HCT116 (cell line): Measurements from ENCODE around the gene SEMA7A. TPM values are rescaled to one million over a fixed set of nuclear protein-coding genes. Genes with fewer than 3 reads are reported as not detected.

Source experiments
- ATAC-seq: fragments of 200-7000 bp; cut with Tn5 transposase; 2 replicates; pipeline ENCODE4 v1.9.1; 2020; ENCODE audit warnings: mild to moderate bottlenecking, moderate library complexity
- BruUV-seq: library from RNA; stranded (reverse); fragments of 400-500 nt; replicated peaks from 2 replicates; lab custom pipeline; 2021; lab: Mats Ljungman, UMichigan
- CTCF ChIA-PET: fragments of 300-600 bp; sonication (Branson Sonifier 250); formaldehyde crosslinking; loops from one replicate; lab custom pipeline; 2021; ENCODE audit warnings: antibody characterized with exemption; lab: Charles Lee
- POLR2A ChIA-PET: fragments of 300-600, 350-600 bp; sonication (Branson Sonifier 250); formaldehyde crosslinking; loops from one replicate; lab custom pipeline; 2021; ENCODE audit warnings: antibody characterized with exemption; lab: Charles Lee
- RAD21 ChIA-PET, 2 experiments: fragments of 300-600 bp; sonication (Branson Sonifier 250); formaldehyde crosslinking; loops; one replicate each; lab custom pipeline; 2023; ENCODE audit warnings: low total read pairs in 2 of 2; ENCODE audit not compliant: uncharacterized antibody in 2 of 2, unreplicated experiment in 2 of 2, low non-redundant PET in 1 of 2; lab: Charles Lee
- DNase-seq: peaks from one replicate; pipeline ENCODE4 v3.0.0-alpha.2; 2010; ENCODE audit warnings: low read depth, low spot score
- H2AFZ ChIP-seq: fragments of 200-600 bp; shearing (Covaris generic), sonication (generic); 2 replicates; pipeline ENCODE4 v1.6.1; 2017; ENCODE audit warnings: low read depth, mixed run types, mixed read lengths, antibody characterized with exemption, low read length; ENCODE audit not compliant: poor library complexity, severe bottlenecking
- H3K27ac ChIP-seq: 2 replicates; pipeline ENCODE4 v1.5.1; 2012; ENCODE audit warnings: low read depth, low read length
- H3K27me3 ChIP-seq: fragments of 200-600 bp; sonication (generic); 2 replicates; pipeline ENCODE4 v1.6.1; 2016; ENCODE audit warnings: mixed run types, low read length, mixed read lengths; ENCODE audit not compliant: insufficient read depth
- H3K36me3 ChIP-seq, 2 experiments: fragments of 200-500 bp in 1 of 2; fragments of 200-600 bp in 1 of 2; sonication (Bioruptor generic) in 1 of 2; sonication (generic) in 1 of 2; 2 replicates each; pipeline versions ENCODE4 v1.5.1 to v1.6.1; 2014 to 2016; ENCODE audit warnings: low read length in 2 of 2, inconsistent platforms in 1 of 2, mixed read lengths in 1 of 2, mixed run types in 1 of 2; ENCODE audit not compliant: insufficient read depth in 2 of 2, control insufficient read depth in 1 of 2
- H3K4me1 ChIP-seq, 2 experiments: fragments of 200-600 bp in 1 of 2; sonication (generic) in 1 of 2; 2 replicates each; pipeline versions ENCODE4 v1.5.1 to v1.6.1; 2012 to 2017; ENCODE audit warnings: low read length in 2 of 2, inconsistent platforms in 1 of 2, mild to moderate bottlenecking in 1 of 2, mixed read lengths in 1 of 2, mixed run types in 1 of 2, moderate library complexity in 1 of 2; ENCODE audit not compliant: insufficient read depth in 2 of 2, control insufficient read depth in 1 of 2
- H3K4me2 ChIP-seq: fragments of 200-600 bp; sonication (generic); 2 replicates; pipeline ENCODE4 v1.6.1; 2017; ENCODE audit warnings: mixed run types, low read length, mixed read lengths
- H3K4me3 ChIP-seq, 2 experiments: fragments of 200-600 bp in 1 of 2; sonication (generic) in 1 of 2; replicated peaks in 1 of 2; 2 replicates each; pipeline ENCODE4 v1.5.1; 2011 to 2016; ENCODE audit warnings: low read length in 2 of 2, control low read depth in 1 of 2, low read depth in 1 of 2, mild to moderate bottlenecking in 1 of 2, mixed read lengths in 1 of 2, mixed run types in 1 of 2
- H3K79me2 ChIP-seq: fragments of 200-600 bp; sonication (generic); 2 replicates; pipeline ENCODE4 v1.6.1; 2017; ENCODE audit warnings: mild to moderate bottlenecking, mixed run types, low read length, moderate library complexity, mixed read lengths; ENCODE audit not compliant: insufficient read depth
- H3K9ac ChIP-seq: fragments of 200-600 bp; sonication (generic); 2 replicates; pipeline ENCODE4 v1.6.1; 2016; ENCODE audit warnings: low read length, mixed read lengths
- H3K9me2 ChIP-seq: fragments of 200-600 bp; sonication (generic), shearing (Covaris generic); 2 replicates; pipeline ENCODE4 v1.6.1; 2017; ENCODE audit warnings: mixed run types, mild to moderate bottlenecking, moderate library complexity; ENCODE audit not compliant: insufficient read depth
- H3K9me3 ChIP-seq, 2 experiments: fragments of 200-500 bp in 1 of 2; fragments of 200-600 bp in 1 of 2; sonication (Bioruptor generic) in 1 of 2; sonication (generic) in 1 of 2; 2 replicates each; pipeline ENCODE4 v1.6.1; 2014 to 2017; ENCODE audit warnings: low read length in 2 of 2, mixed read lengths in 2 of 2, inconsistent platforms in 1 of 2, low read depth in 1 of 2, mild to moderate bottlenecking in 1 of 2, mixed run types in 1 of 2, moderate library complexity in 1 of 2; ENCODE audit not compliant: control insufficient read depth in 1 of 2, insufficient read depth in 1 of 2
- H4K20me1 ChIP-seq: fragments of 200-600 bp; sonication (generic), shearing (Covaris generic); 2 replicates; pipeline ENCODE4 v1.6.1; 2017; ENCODE audit warnings: mixed run types, mild to moderate bottlenecking, moderate library complexity; ENCODE audit not compliant: insufficient read depth
- CEBPB ChIP-seq: IDR thresholded peaks from 2 replicates; pipeline ENCODE4 v1.6.1; 2012; ENCODE audit warnings: low read depth
- EGR1 ChIP-seq: IDR thresholded peaks from 2 replicates; pipeline ENCODE4 v1.6.1; 2012; ENCODE audit warnings: low read depth
- EZH2 ChIP-seq: fragments of 200-600 bp; sonication (generic); IDR thresholded peaks from 2 replicates; pipeline ENCODE4 v1.6.1; 2017; ENCODE audit warnings: antibody characterized with exemption, mixed run types
- FOSL1 ChIP-seq: IDR thresholded peaks from 2 replicates; pipeline ENCODE4 v1.6.1; 2012; ENCODE audit warnings: low read depth
- JUND ChIP-seq: IDR thresholded peaks from 2 replicates; pipeline ENCODE4 v1.6.1; 2012
- TCF7L2 ChIP-seq: IDR thresholded peaks from 2 replicates; pipeline ENCODE4 v1.7.0; 2011; ENCODE audit warnings: borderline replicate concordance, inconsistent platforms; ENCODE audit not compliant: insufficient read depth, insufficient read length; ENCODE audit errors: extremely low read depth
- ZBTB33 ChIP-seq: IDR thresholded peaks from 2 replicates; pipeline ENCODE4 v1.6.1; 2011; ENCODE audit warnings: mild to moderate bottlenecking, low read length, moderate library complexity; ENCODE audit not compliant: insufficient replicate concordance; ENCODE audit errors: extremely low read depth
- ZFX ChIP-seq: fragments of 450-650 bp; IDR thresholded peaks from 2 replicates; pipeline ENCODE4 v1.6.1; 2017
- intact Hi-C: fragments of 100-400 bp; cut with micrococcal nuclease; formaldehyde crosslinking; loops from 2 replicates; pipeline ENCODE4 v1.10.0; 2022
- total RNA-seq: library from RNA; stranded (reverse); gene quantifications from one replicate; pipeline ENCODE4 v1.2.1, GENCODE V29; 2021; ENCODE audit not compliant: unreplicated experiment

The SEMA7A gene
- total RNA-seq, 1 experiment from 2014 or later: 13.8 TPM

GRCh38 chr15:74406992-74407705 lies 26.6 kb downstream of the SEMA7A start:
- Histone ChIP-seq H3K4me2 (peak overlapping the region; percentile 71), H3K9me2 (no peaks in the 10 kb centered on the region), H3K9ac (peak overlapping the region; percentile 55), H3K4me3 (peak overlapping the region in 1 of 2 experiments; percentile 28; a peak in 1 of 4 replicates), H3K36me3 (peaks cover 0 to 9% of the 10 kb centered on the region in 2 experiments; a peak in 1 of 4 replicates), H3K79me2 (no peaks in the 10 kb centered on the region), H3K9me3 (no peaks in the 10 kb centered on the region), H3K27me3 (no peaks in the 10 kb centered on the region), H2AFZ (no peak overlapping the region), H3K27ac (peak overlapping the region; percentile 54), H4K20me1 (no peaks in the 10 kb centered on the region), H3K4me1 (peaks cover 18 to 55% of the 10 kb centered on the region in 2 experiments)
- ChIA-PET CTCF (interaction anchor here (1.0 kb wide), 1 partner anchor 25 kb away, joined by 4 read pairs; no protein-coding TSS in a partner anchor), POLR2A (interaction anchor here (0.8 to 1.7 kb wide), 6 partner anchors 10 to 54 kb away, joined by 3 to 7 read pairs (median 4); partner anchors contain the start of genes SEMA7A and UBL7), RAD21 (no interaction called here)
- intact Hi-C loops: no loop called here
- peak; percentile 88 for ATAC-seq
- TF ChIP-seq FOSL1 (no peak), TCF7L2 (no peak), EGR1 (no peak), EZH2 (no peak), CEBPB (no peak), JUND (no peak), ZBTB33 (no peak), ZFX (no peak)
- no TSS peak for BruUV-seq
- no peak for DNase-seq
